Omental fat pad (tissue), 4 donors: ENCODE results near the gene SCN3A. TPM values are rescaled to one million over a fixed set of nuclear protein-coding genes. Genes with fewer than 3 reads are reported as not detected.

ENCODE experiments used
- ATAC-seq: fragments of 150-250 bp; one replicate; pipeline ENCODE4 v1.9.1; 2016; ENCODE audit warnings: mild to moderate bottlenecking, moderate library complexity; ENCODE audit not compliant: low FRiP score
- DNase-seq: peaks from one replicate; pipeline ENCODE4 v3.0.0-alpha.2; 2019; ENCODE audit warnings: low spot score
- CTCF ChIP-seq, 3 donors: fragments of 450-650 bp; IDR thresholded peaks; one replicate each; pipeline ENCODE4 v1.5.1; 2016 to 2017; ENCODE audit warnings: antibody characterized with exemption in 3 of 3, mild to moderate bottlenecking in 3 of 3, moderate library complexity in 2 of 3
- total RNA-seq, 4 donors: library from RNA; depleted of rRNA; stranded (reverse); fragments of >200 nt; gene quantifications; one replicate each; pipeline ENCODE4 v1.1.0, GENCODE V29; 2016

Gene SCN3A
- total RNA-seq, 4 donors from 2014 or later: 0.72 to 2.5 (median 1.2) TPM

DNA sequence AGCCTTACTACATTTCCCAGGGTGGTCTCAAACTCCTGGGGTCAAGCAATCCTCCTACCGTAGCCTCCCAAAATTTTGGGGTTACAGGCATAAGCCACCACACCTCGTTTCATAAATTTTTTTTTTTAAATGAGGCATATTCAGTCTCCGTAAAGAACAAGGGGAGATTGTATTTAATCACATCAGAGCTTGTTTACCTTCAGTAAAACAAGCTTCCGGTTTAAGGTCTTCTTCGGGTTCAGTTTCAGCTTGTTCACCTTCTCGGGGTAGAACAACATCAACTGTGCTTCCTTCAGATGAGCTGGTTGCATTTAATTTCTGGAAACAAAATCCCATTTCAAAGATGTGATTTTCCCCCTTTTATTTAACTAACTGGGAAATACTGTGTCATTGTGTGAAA, 88.6 kb downstream of the SCN3A start:
- ATAC-seq (no peak), DNase-seq (no peak)
- TF ChIP-seq CTCF (IDR thresholded peaks at IDR 0.05): no peak

DNA sequence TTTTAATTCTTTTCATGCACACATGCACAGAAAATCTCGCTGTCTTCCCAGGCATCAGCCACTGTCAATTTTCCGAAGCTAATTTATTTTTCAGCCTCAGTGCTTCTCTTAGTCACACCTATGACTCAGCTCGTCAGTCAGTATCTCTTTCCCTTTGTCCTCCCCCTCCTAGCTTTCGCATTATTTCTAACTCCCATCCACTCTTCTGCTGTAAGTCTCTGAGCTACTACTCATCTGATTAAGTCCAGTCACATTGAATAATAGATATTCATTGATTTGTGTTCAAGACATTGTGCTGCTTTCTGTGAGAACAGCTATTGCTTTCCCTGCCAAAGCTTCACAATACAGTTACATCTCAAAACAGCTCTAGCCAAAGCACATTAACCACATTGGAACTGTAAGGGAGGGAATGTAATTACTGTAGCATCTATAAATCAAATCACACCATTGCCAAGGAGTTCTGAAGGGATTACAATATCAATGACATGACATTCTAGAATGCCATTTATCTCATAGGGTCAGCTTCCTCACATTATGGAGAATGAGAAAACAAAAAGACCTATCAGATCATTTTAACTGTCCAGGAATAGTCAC, 89.4 kb downstream of the SCN3A start:
- DNase-seq (no peak), ATAC-seq (no peak)
- TF ChIP-seq CTCF (IDR thresholded peaks at IDR 0.05): no peak

DNA sequence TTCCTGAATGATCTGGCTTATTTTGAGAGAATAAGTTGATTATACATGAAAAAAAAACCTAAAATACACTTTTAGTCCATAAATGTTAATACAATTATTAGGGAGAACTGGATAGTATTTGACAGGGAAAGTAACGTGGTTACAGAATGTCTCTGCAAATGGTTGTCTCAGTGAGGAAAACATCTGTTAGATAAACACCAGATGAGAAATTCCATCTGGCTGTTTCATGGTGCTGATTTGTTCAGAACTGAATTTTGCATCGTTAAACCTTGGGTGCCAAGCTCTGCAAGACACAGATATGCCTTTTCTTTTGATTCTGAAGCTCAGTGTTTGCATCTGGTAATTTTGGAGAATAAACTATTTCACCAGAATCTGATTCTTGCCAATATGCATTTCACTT, 90.4 kb downstream of the SCN3A start:
- ATAC-seq (no peak), DNase-seq (no peak)
- no peak for TF ChIP-seq CTCF (IDR thresholded peaks at IDR 0.05)

GRCh38 chr2:165112789-165113188, 91.1 kb downstream of the SCN3A start:
- ATAC-seq: no peak
- DNase-seq: no peak
- TF ChIP-seq CTCF (IDR thresholded peaks at IDR 0.05): no peak

DNA sequence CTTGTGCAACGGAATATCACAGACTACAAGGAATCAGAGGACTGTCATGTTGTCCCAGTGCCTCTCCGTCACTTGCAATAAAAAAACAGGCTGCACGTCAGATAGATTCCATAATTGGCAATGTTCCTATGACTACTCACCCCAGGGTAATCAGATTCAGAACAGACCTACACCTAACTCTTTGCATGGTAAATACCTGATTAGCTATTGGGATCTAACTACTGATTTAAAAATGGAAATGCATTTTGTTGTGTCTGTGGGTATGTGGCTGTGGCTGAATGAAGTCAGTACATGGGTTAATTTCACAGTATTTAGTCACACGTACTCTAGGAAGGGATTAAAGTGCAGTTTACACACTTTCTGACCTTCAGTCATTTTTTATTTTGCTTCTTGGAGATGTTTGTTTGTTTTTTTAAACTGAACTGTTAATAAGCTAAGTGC, 91.7 kb downstream of the SCN3A start:
- no peak for TF ChIP-seq CTCF (IDR thresholded peaks at IDR 0.05)
- no peak for ATAC-seq
- no peak for DNase-seq

- TF ChIP-seq CTCF (IDR thresholded peaks at IDR 0.05): no peak
- DNase-seq (no peak), ATAC-seq (no peak)
Observed at GRCh38 chr2:165110394-165110793, 93.5 kb downstream of the SCN3A start.

- ATAC-seq: no peak
- DNase-seq: no peak
- no peak for TF ChIP-seq CTCF (IDR thresholded peaks at IDR 0.05)
Observed at GRCh38 chr2:165109915-165110314, 93.9 kb downstream of the SCN3A start.
